Right hindlimb (tissue), 1 donor: ENCODE measurements around the gene RAPSN.

ENCODE experiments used
- DNase-seq: peaks from one replicate; pipeline ENCODE4 v3.0.0-alpha.2; 2018

Gene RAPSN

GRCh38 chr11:47387944-47388696 is 60.8 kb downstream of the RAPSN start:
- no peak for DNase-seq
